Nucleus accumbens (tissue), 56 donors: ENCODE data around the gene PDSS2.
"Not testable (repeated sequence)": the region's sequence is repeated elsewhere in the genome, so short reads cannot be mapped to it uniquely, and the experiment has no call there.

Source experiments
- DNase-seq, 56 donors: peaks; one replicate each; lab custom pipeline; 2025; lab: John Stamatoyannopoulos, UW

The PDSS2 gene

GRCh38 chr6:107192830-107193229, 266.5 kb downstream of the PDSS2 start:
- DNase-seq, result no peak

GRCh38 chr6:107187630-107188029, 271.7 kb downstream of the PDSS2 start:
- DNase-seq, result no peak

DNA sequence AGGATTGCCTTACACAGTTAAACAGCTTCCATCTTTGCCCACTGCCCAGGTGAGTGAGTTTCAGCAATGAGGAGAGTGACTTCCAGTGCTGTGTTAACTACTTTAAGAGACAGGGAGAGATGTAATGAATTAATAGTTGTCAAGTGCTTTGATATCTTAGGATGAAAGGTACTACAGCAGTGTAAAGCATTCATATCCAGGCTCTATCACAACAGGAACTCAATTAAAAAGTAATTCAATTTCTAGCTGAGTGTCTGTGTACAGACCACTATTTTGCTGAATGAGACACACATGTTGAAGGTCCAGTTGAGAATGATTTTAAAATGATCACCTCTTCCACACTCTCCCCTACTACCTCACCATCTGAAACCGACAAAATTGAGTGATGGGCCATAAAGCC, 273.3 kb downstream of the PDSS2 start:
- DNase-seq, result no peak

DNA sequence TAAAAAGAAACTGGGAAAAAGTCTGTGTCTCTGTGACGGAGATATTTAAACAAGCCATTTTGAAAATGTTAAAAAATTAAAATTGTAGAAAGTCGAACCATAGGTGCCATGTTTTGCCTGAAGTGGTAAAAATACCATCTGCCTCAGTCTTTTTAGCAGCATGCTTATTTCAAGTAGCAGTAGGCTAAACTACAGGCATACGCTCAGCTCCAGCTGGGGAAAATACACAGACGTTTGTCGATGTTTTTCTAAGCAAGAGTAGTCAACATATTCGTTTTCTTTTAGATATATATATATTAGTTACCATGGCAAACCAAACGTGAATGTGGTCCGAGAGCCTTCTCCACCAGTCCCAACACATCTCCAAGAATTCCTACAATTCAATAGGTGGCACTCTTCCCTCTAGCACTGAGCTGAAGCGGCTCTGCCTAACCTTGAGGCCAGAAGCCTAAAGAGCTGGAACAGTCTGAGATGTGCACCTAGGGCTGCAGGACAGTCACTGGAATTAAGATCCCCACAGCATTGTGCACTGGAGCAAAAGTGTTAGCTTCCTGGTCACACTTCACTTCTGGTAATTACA, 273.9 kb downstream of the PDSS2 start:
- DNase-seq, result peak in 10 of 56 donors; percentile 0 to 30 (median 4)

- DNase-seq, result no peak
These were observed 274.9 kb downstream of the PDSS2 start for GRCh38 chr6:107184435-107184834.

DNA sequence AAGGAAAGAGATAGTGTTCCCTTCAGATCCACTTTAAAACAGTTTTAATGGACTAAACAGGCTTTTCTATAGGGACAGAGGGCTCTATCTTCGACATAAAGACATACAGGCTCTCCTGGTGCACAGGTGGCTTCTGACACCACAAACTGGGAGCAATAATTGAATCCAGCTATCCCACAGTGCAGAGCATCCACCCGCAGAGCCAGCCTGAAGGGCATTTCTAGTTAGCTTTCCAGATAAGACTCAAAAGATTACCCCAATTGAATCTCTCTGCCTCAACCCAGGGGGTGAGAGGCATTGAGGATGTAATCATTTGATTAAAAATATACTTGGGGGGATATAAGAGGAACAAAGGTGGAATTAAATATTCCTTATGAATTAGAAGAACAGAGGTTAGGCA, 279.3 kb downstream of the PDSS2 start:
- no peak for DNase-seq

DNA sequence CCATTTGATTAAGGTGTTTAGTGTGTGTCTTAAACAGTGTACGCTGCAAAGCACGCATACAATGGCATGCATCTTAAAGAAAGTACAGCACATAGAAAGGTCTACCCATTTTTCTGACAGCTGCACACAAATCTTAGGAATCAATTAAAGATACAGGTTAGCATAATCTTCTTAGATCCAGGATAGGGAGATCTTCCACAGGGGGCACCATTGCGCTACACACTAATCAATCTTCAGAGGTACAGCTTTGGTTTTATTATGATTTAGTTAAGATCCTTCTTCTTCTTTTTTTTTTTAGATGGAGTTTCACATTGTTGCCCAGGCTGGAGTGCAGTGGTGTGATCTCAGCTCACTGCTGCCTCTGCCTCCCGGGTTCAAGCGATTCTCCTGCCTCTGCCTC, 280.4 kb downstream of the PDSS2 start:
- DNase-seq, result peak in 3 of 56 donors; percentile 1 to 40 (median 4)

GRCh38 chr6:107173779-107174178, 285.6 kb downstream of the PDSS2 start:
- no peak for DNase-seq

DNA sequence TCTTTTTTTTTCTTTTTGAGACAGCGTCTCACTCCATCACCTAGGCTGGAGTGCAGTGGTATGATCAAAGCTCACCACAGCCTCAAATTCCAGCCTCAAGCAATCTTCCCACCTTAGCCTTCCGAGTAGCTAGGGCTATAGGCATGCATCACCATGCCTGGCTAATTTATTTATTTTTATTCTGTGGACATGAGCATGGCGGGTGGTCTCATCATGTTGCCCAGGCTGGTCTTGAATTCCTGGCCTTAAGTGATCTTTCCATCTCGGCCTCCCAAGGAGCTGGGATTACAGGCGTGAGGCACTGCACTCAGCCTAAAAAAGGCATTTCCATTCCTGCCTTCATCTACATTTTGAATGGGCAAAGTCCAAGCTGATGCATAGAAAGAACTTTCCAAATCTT, 287.9 kb downstream of the PDSS2 start:
- DNase-seq, result no peak

DNA sequence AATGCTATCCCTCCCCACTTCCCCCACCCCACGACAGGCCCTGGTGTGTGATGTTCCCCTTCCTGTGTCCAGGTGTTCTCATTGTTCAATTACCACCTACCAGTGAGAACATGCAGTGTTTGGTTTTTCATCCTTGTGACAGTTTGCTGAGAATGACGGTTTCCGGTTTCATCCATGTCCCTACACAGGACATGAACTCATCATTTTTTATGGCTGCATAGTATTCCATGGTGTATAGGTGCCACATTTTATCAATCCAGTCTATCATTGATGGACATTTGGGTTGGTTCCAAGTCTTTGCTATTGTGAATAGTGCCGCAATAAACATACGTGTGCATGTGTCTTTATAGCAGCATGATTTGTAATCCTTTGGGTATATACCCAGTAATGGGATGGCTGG, 295.1 kb downstream of the PDSS2 start:
- DNase-seq, result not testable (repeated sequence)

DNA sequence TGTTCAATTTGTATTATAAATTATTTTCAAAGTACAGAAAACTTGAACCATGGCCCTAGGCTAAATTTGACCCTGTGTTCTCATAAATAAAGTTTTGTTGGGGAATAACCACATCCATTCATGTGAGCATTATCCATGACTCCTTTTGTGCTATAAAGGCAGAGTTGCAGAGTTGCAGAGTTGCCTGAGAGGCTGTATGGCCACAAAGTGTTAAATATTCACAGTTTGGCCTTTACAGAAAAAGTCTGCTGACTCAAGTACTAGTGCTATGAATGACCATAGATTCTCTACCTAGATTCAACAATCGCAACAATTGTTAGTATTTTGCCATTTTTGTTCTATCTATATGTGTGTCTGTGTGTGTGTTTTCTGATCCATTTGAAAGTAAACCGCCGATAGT, 297.8 kb downstream of the PDSS2 start:
- no peak for DNase-seq

DNA sequence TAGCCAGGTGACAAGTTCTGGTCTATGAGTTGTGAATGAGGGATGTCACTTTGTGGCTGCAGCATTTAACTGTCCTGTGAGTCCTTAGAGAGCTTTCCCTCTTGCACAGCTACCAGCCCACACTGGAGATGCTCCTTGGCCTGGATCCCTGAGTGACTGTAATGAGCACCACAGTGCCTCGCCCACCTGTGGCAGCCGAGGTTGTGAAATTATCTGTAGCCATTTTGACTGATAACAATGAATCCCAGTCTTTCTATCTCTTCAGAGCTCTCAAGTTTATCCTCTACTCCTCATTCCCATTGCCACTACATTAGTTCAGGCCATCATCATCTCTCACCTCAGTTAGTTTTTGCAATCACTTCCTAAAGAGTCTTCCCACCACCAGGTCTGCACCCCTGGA, 302.7 kb downstream of the PDSS2 start:
- DNase-seq, result no peak

GRCh38 chr6:107154801-107155160, 304.6 kb downstream of the PDSS2 start:
- DNase-seq, result no peak

DNA sequence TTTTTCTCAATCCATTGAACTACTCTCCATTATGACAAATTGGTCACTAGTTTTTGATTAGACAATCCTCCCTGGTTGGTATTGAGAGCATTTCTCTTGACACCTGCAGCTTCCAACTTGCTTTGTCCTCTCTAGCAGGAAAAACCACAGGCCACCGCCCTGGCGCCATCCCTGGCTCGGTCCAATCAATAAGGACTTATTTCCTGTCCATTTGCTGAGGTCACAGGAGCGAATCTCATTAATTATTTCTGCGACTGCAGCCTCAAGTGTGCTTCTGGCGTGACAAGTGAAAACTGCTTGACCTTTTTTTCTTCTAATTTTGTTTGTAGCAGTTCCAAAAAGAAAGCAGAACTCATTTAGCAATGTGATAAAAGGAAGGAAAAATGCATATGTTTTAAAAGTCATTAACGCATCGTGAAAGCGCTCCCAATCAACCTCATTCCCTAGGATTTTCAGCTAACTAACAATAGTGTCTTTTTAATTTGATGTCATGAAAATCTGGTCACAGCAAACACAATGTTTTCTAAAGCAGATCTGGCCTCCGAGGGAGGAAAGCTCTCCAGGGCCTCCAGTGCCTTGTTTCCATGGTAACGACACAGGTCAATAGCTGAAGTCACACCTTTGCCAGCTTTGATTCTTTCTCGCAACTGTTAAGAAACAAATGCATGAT, 305.1 kb downstream of the PDSS2 start:
- no peak for DNase-seq

DNA sequence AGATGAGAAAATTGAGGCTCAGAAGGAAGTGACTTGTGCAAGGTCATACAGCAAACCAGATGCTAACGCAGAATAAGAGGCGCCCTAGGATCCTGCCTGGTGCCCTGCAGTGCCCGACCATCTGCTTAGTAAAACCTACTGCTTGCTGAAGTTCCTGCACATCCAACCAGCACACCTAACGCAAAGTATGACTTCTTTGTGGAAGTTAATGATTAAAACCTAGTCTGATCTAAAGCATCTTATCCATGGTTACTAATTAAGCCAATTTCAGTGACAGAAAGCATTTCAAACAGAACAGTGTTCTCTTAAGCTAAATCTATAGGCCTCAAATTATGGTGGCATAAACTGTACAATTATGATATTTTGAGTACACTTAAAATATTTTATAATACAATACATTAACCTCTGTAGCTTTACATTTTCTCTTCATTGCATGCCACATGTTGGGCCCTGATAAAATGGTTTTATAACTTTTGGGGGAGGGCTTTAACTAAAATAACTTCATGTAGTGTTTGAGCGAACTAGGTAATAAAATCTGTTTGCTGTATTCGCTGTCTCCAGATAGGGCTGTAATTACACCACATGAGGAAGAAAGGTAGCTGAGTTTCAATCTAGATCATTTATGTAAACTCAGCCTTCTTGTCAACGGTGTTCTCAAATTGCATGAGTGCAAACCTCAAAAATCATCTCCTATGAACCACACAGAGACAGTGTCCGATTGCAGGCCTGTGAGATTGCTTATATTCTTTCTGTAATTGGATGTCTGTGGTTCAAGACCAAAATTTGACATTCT, 306.5 kb downstream of the PDSS2 start:
- no peak for DNase-seq

- DNase-seq, result no peak
These were observed 314.7 kb downstream of the PDSS2 start for GRCh38 chr6:107144666-107145065.

GRCh38 chr6:107144014-107144413, 315.4 kb downstream of the PDSS2 start:
- DNase-seq, result no peak

- DNase-seq, result no peak
These were observed 318.8 kb downstream of the PDSS2 start for GRCh38 chr6:107140581-107140980.

- DNase-seq, result not testable (repeated sequence)
These were observed 323.0 kb downstream of the PDSS2 start for GRCh38 chr6:107136324-107136723.

- DNase-seq, result not testable (repeated sequence)
These were observed 324.2 kb downstream of the PDSS2 start for GRCh38 chr6:107135048-107135680.

- peak in 8 of 56 donors; percentile 3 to 34 (median 9) for DNase-seq
These were observed 326.9 kb downstream of the PDSS2 start for GRCh38 chr6:107132330-107132954.
